ENCODE results near the gene ZNF200. TPM values are rescaled to one million over a fixed set of nuclear protein-coding genes. Genes with fewer than 3 reads are reported as not detected.

Gene ZNF200
- total RNA-seq: 10 to 100 TPM in 1 of 2 donors, 1 to 10 TPM in 1; 9.3 to 12.3 TPM

GRCh38 chr16:3234857-3235561, at the start of gene ZNF200:
Gene ZNF200 (minus strand): TSS chr16:3235158. CDS start chr16:3233755, 1,403 bp downstream.

GRCh38 chr16:3282730-3283542, 48.0 kb upstream of the ZNF200 start, which contains the start of gene ZNF263:
Gene ZNF263 (plus strand): TSS chr16:3283491. CDS start chr16:3283819, 328 bp downstream.

GRCh38 chr16:3256146-3256865, 21.3 kb upstream of the ZNF200 start, which contains the start of gene MEFV:
Gene MEFV (minus strand): TSS chr16:3256633. CDS start chr16:3256587, 46 bp downstream.

GRCh38 chr16:3187798-3188674, 46.9 kb downstream of the ZNF200 start, which contains the start of gene OR1F1:
Gene OR1F1 (plus strand): TSS chr16:3188204.

Other genes starting within 250 kb of the ZNF200 start
- gene CLDN9, start 222.2 kb downstream of the ZNF200 start, total RNA-seq: not detected
- gene CLDN6, start 217.0 kb downstream of the ZNF200 start, total RNA-seq: not detected
- gene TNFRSF12A, start 214.8 kb downstream of the ZNF200 start, total RNA-seq: 10 to 100 TPM; 16.9 to 35.6 TPM
- 10 to 100 TPM; 11.7 to 19.6 TPM for gene HCFC1R1, start 211.2 kb downstream of the ZNF200 start, total RNA-seq
- 10 to 100 TPM; 24.0 to 25.5 TPM for gene THOC6, start 211.1 kb downstream of the ZNF200 start, total RNA-seq
- not detected for gene BICDL2, start 198.2 kb downstream of the ZNF200 start, total RNA-seq
- gene MMP25, start 188.6 kb downstream of the ZNF200 start, total RNA-seq: under 1 TPM; under 0.01 to 1.00 TPM
- 1 to 10 TPM in 1 of 2 donors, not detected in 1; 6.2 TPM for gene IL32, start 169.5 kb downstream of the ZNF200 start, total RNA-seq
- not detected for gene ZSCAN10, start 135.9 kb downstream of the ZNF200 start, total RNA-seq
- gene ZNF205, start 122.6 kb downstream of the ZNF200 start, total RNA-seq: 10 to 100 TPM; 17.6 to 18.2 TPM
- 1 to 10 TPM; 7.0 to 7.9 TPM for gene ZNF213, start 100.1 kb downstream of the ZNF200 start, total RNA-seq
- not detected for gene OR1F1, start 47.0 kb downstream of the ZNF200 start, total RNA-seq
- under 1 TPM; 0.33 to 0.34 TPM for gene MEFV, start 21.5 kb upstream of the ZNF200 start, total RNA-seq
- 10 to 100 TPM; 33.3 to 41.6 TPM for gene ZNF263, start 48.3 kb upstream of the ZNF200 start, total RNA-seq
- gene TIGD7, start 70.3 kb upstream of the ZNF200 start, total RNA-seq: 1 to 10 TPM; 2.0 to 3.8 TPM
- gene ZNF75A, start 70.3 kb upstream of the ZNF200 start, total RNA-seq: 10 to 100 TPM; 22.4 to 23.3 TPM
- not detected for gene OR2C1, start 120.7 kb upstream of the ZNF200 start, total RNA-seq
- gene ZSCAN32, start 165.8 kb upstream of the ZNF200 start, total RNA-seq: 10 to 100 TPM; 10.3 to 12.0 TPM
- 10 to 100 TPM; 11.3 to 14.8 TPM for gene ZNF174, start 166.1 kb upstream of the ZNF200 start, total RNA-seq
- 1 to 10 TPM; 2.1 to 2.7 TPM for gene ZNF597, start 208.3 kb upstream of the ZNF200 start, total RNA-seq
- 10 to 100 TPM; 18.9 to 23.0 TPM for gene NAA60, start 208.5 kb upstream of the ZNF200 start, total RNA-seq

Measured in melanocyte of skin (primary cell).